GM19193 (cell line): ENCODE measurements around the gene AMIGO1.

Experiments used
- POLR2A ChIP-seq: IDR thresholded peaks from 4 replicates; pipeline ENCODE4 v1.6.1; 2011; ENCODE audit not compliant: insufficient read depth, insufficient read length; ENCODE audit errors: extremely low read depth

Gene AMIGO1

GRCh38 chr1:109485001-109485400 lies 24.5 kb downstream of the AMIGO1 start:
- no peak for TF ChIP-seq POLR2A

- TF ChIP-seq POLR2A: no peak
Observed at GRCh38 chr1:109484519-109484975, 25.0 kb downstream of the AMIGO1 start.

- peak; percentile 93 for TF ChIP-seq POLR2A
Observed at GRCh38 chr1:109483672-109484518, 25.6 kb downstream of the AMIGO1 start, which contains the start of gene ATXN7L2. ATXN7L2 (plus strand) TSS chr1:109483905; CDS start chr1:109483954, 49 bp downstream.

GRCh38 chr1:109482791-109483671 lies 26.5 kb downstream of the AMIGO1 start:
- TF ChIP-seq POLR2A: no peak

GRCh38 chr1:109482242-109482641 lies 27.3 kb downstream of the AMIGO1 start:
- no peak for TF ChIP-seq POLR2A

- no peak for TF ChIP-seq POLR2A
Observed at GRCh38 chr1:109481646-109482045, 27.9 kb downstream of the AMIGO1 start.

GRCh38 chr1:109479901-109480300 lies 29.6 kb downstream of the AMIGO1 start:
- no peak for TF ChIP-seq POLR2A

- no peak for TF ChIP-seq POLR2A
Observed at GRCh38 chr1:109479311-109479710, 30.2 kb downstream of the AMIGO1 start.

GRCh38 chr1:109478806-109479205 lies 30.7 kb downstream of the AMIGO1 start:
- TF ChIP-seq POLR2A: no peak

GRCh38 chr1:109477821-109478220 lies 31.7 kb downstream of the AMIGO1 start:
- no peak for TF ChIP-seq POLR2A

GRCh38 chr1:109476825-109477224 lies 32.7 kb downstream of the AMIGO1 start:
- no peak for TF ChIP-seq POLR2A

GRCh38 chr1:109475261-109475660 lies 34.3 kb downstream of the AMIGO1 start:
- TF ChIP-seq POLR2A: no peak

GRCh38 chr1:109474697-109475096 lies 34.8 kb downstream of the AMIGO1 start:
- no peak for TF ChIP-seq POLR2A

GRCh38 chr1:109472779-109473178 lies 36.7 kb downstream of the AMIGO1 start:
- TF ChIP-seq POLR2A: no peak

- no peak for TF ChIP-seq POLR2A
Observed at GRCh38 chr1:109470245-109470644, 39.3 kb downstream of the AMIGO1 start.
